PFSK-1 (cell line): ENCODE measurements around the gene TMEM80.

Experiments used
- POLR2AphosphoS5 ChIP-seq: IDR thresholded peaks from 2 replicates; pipeline ENCODE4 v1.6.1; 2012; ENCODE audit warnings: low read depth, mild to moderate bottlenecking, control low read depth, low read length, moderate library complexity
- TAF1 ChIP-seq: IDR thresholded peaks from 2 replicates; pipeline ENCODE4 v1.6.1; 2012; ENCODE audit warnings: low read length, control low read depth, borderline replicate concordance; ENCODE audit not compliant: insufficient read depth
- TF ChIP-seq, protein P1 (sequence below), 2 experiments: IDR thresholded peaks; 2 replicates each; pipeline versions ENCODE4 v1.6.1 to v1.8.0; 2011 to 2012; ENCODE audit warnings: low read depth in 2 of 2, low read length in 2 of 2, control low read depth in 1 of 2, inconsistent platforms in 1 of 2, mild to moderate bottlenecking in 1 of 2, moderate library complexity in 1 of 2; ENCODE audit not compliant: insufficient read depth in 1 of 2

DNA sequence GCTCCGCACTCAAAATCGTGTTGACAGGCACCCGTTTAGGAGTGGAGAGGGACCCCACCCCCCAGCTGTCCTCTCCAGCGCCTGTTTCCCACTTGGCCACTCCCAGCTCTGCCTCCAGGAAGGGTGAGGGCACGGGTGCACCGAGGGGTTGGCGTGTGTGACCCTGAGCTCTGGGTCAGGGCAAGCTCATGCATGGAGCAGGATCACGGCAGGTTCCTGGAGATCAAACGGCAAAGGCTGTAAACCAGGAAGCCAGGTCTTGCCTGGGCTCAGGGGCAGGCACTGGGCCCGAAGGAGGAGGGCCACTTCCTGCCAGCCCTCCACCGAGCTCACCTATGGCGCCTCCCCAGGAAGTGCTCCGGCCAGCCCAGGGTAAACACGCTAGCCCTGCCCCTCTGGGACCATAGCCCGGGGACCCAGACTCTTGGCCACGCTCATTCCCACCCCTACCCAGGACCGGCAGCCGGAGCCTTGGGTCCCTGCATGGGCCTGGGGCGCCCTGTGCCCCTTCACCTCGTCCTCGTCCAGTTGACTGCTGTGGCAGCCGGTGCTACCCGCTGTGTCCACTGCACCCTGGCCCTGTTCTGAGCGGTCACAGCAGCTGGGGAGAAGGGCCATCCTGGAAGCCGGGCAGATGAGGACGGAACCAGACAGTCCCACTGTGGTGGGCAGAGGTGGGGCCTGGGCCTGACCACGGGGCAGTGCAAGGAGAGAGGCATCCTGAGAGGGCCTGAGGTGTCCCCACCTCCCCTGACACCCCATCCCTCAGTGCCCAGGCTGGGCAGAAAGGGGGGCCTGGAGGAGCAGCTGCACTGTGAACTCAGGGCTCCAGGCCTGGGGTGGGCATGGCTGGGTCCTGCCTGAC is 9.4 kb downstream of the TMEM80 start:
- TF ChIP-seq, protein P1, sequence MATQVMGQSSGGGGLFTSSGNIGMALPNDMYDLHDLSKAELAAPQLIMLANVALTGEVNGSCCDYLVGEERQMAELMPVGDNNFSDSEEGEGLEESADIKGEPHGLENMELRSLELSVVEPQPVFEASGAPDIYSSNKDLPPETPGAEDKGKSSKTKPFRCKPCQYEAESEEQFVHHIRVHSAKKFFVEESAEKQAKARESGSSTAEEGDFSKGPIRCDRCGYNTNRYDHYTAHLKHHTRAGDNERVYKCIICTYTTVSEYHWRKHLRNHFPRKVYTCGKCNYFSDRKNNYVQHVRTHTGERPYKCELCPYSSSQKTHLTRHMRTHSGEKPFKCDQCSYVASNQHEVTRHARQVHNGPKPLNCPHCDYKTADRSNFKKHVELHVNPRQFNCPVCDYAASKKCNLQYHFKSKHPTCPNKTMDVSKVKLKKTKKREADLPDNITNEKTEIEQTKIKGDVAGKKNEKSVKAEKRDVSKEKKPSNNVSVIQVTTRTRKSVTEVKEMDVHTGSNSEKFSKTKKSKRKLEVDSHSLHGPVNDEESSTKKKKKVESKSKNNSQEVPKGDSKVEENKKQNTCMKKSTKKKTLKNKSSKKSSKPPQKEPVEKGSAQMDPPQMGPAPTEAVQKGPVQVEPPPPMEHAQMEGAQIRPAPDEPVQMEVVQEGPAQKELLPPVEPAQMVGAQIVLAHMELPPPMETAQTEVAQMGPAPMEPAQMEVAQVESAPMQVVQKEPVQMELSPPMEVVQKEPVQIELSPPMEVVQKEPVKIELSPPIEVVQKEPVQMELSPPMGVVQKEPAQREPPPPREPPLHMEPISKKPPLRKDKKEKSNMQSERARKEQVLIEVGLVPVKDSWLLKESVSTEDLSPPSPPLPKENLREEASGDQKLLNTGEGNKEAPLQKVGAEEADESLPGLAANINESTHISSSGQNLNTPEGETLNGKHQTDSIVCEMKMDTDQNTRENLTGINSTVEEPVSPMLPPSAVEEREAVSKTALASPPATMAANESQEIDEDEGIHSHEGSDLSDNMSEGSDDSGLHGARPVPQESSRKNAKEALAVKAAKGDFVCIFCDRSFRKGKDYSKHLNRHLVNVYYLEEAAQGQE (IDR thresholded peaks at IDR 0.05; ENCODE audit: insufficient read depth in 1 of 2, low read depth in 2 of 2, low read length in 2 of 2), result no peak
- no peak for TF ChIP-seq POLR2AphosphoS5
- no peak for TF ChIP-seq TAF1
